ENCODE measurements around the gene HTR6.

The HTR6 gene

GRCh38 chr1:19709260-19709793 is 44.7 kb downstream of the HTR6 start:
- Histone ChIP-seq H3K4me3 (ENCODE audit: low read length) (no peak overlapping the region), H3K9me2 (replicated peaks; ENCODE audit: insufficient read depth, low read length) (no peaks in the 10 kb centered on the region), H3K27me3 (replicated peaks; ENCODE audit: insufficient read depth, low read length) (no peaks in the 10 kb centered on the region), H3K4me2 (ENCODE audit: low read depth, low read length) (no peak overlapping the region), H3K79me2 (ENCODE audit: low read length) (no peaks in the 10 kb centered on the region), H3K9me3 (replicated peaks; ENCODE audit: insufficient read depth, low read length) (no peaks in the 10 kb centered on the region), H3K36me3 (replicated peaks; ENCODE audit: insufficient read depth, low read length) (no peaks in the 10 kb centered on the region), H3F3A (ENCODE audit: insufficient read depth, low read length) (no peaks in the 10 kb centered on the region), H4K20me1 (ENCODE audit: insufficient read depth, low read length) (no peaks in the 10 kb centered on the region), H3K27ac (ENCODE audit: low read length) (no peak overlapping the region), H3K4me1 (ENCODE audit: low read length) (no peaks in the 10 kb centered on the region), H3K9ac (ENCODE audit: low read length) (no peak overlapping the region), H2AFZ (ENCODE audit: low read length) (no peak overlapping the region)
- TF ChIP-seq EZH2 (optimal IDR thresholded peaks at IDR 0.05; ENCODE audit: low read depth, low read length): no peak
- TF ChIP-seq CTCF (IDR thresholded peaks at IDR 0.05; ENCODE audit: low read length): no peak
- TF ChIP-seq EZH2phosphoT487 (IDR thresholded peaks at IDR 0.05; ENCODE audit: low read length): no peak
- no peak for DNase-seq

- no peak for DNase-seq
- TF ChIP-seq CTCF (IDR thresholded peaks at IDR 0.05; ENCODE audit: low read length): no peak
- no peak for TF ChIP-seq EZH2phosphoT487 (IDR thresholded peaks at IDR 0.05; ENCODE audit: low read length)
- TF ChIP-seq EZH2 (optimal IDR thresholded peaks at IDR 0.05; ENCODE audit: low read depth, low read length): no peak
- Histone ChIP-seq H3K36me3 (replicated peaks; ENCODE audit: insufficient read depth, low read length) (no peaks in the 10 kb centered on the region), H3K4me2 (ENCODE audit: low read depth, low read length) (no peak overlapping the region), H3K4me3 (ENCODE audit: low read length) (no peak overlapping the region), H3K9ac (ENCODE audit: low read length) (no peak overlapping the region), H3K9me2 (replicated peaks; ENCODE audit: insufficient read depth, low read length) (no peaks in the 10 kb centered on the region), H3K4me1 (ENCODE audit: low read length) (no peaks in the 10 kb centered on the region), H3K27ac (ENCODE audit: low read length) (no peak overlapping the region), H4K20me1 (ENCODE audit: insufficient read depth, low read length) (no peaks in the 10 kb centered on the region), H2AFZ (ENCODE audit: low read length) (no peak overlapping the region), H3K9me3 (replicated peaks; ENCODE audit: insufficient read depth, low read length) (no peaks in the 10 kb centered on the region), H3K27me3 (replicated peaks; ENCODE audit: insufficient read depth, low read length) (no peaks in the 10 kb centered on the region), H3F3A (ENCODE audit: insufficient read depth, low read length) (no peaks in the 10 kb centered on the region), H3K79me2 (ENCODE audit: low read length) (no peaks in the 10 kb centered on the region)
Measured at GRCh38 chr1:19710825-19711611, 46.3 kb downstream of the HTR6 start.

GRCh38 chr1:19712928-19713327 is 48.3 kb downstream of the HTR6 start:
- Histone ChIP-seq H4K20me1 (ENCODE audit: insufficient read depth, low read length) (no peaks in the 10 kb centered on the region), H3K4me1 (ENCODE audit: low read length) (no peaks in the 10 kb centered on the region), H3K27ac (ENCODE audit: low read length) (no peak overlapping the region), H3K4me2 (ENCODE audit: low read depth, low read length) (no peak overlapping the region), H3K9me2 (replicated peaks; ENCODE audit: insufficient read depth, low read length) (no peaks in the 10 kb centered on the region), H3K27me3 (replicated peaks; ENCODE audit: insufficient read depth, low read length) (no peaks in the 10 kb centered on the region), H3K4me3 (ENCODE audit: low read length) (no peak overlapping the region), H3K79me2 (ENCODE audit: low read length) (no peaks in the 10 kb centered on the region), H3F3A (ENCODE audit: insufficient read depth, low read length) (no peaks in the 10 kb centered on the region), H2AFZ (ENCODE audit: low read length) (no peak overlapping the region), H3K36me3 (replicated peaks; ENCODE audit: insufficient read depth, low read length) (no peaks in the 10 kb centered on the region), H3K9ac (ENCODE audit: low read length) (no peak overlapping the region), H3K9me3 (replicated peaks; ENCODE audit: insufficient read depth, low read length) (no peaks in the 10 kb centered on the region)
- TF ChIP-seq EZH2 (optimal IDR thresholded peaks at IDR 0.05; ENCODE audit: low read depth, low read length) (no peak), EZH2phosphoT487 (IDR thresholded peaks at IDR 0.05; ENCODE audit: low read length) (no peak), CTCF (IDR thresholded peaks at IDR 0.05; ENCODE audit: low read length) (no peak)
- no peak for DNase-seq

Measured in MM.1S (cell line).